Measurements from ENCODE around the gene SPN.

- TF ChIP-seq POLR2A (IDR thresholded peaks at IDR 0.05; ENCODE audit: low read depth, low read length) (no peak), POLR2AphosphoS5 (IDR thresholded peaks at IDR 0.05; ENCODE audit: low read depth, low read length) (no peak)
These were observed 35.0 kb downstream of the SPN start for GRCh38 chr16:29698042-29698441.

Data from GM12891 (cell line).